ENCODE measurements around the gene PRKN.
"Not testable (repeated sequence)": the region's sequence is repeated elsewhere in the genome, so short reads cannot be mapped to it uniquely, and the experiment has no call there.

PRKN gene

GRCh38 chr6:162679681-162680080 is 47.9 kb downstream of the PRKN start:
- no peak overlapping the region for H3K4me3 ChIP-seq (ENCODE audit: low read depth, low read length)
- POLR2A ChIA-PET, result no interaction called here
- H3K4me1 ChIP-seq (ENCODE audit: control insufficient read depth, insufficient read depth, low read length), result no peaks in the 10 kb centered on the region
- no peak overlapping the region for H3K27ac ChIP-seq (ENCODE audit: extremely low read depth, low read depth, low read length)
- CTCF ChIA-PET, result no interaction called here
- H3K9me3 ChIP-seq (ENCODE audit: control insufficient read depth, insufficient read depth, low read depth, low read length), result no peaks in the 10 kb centered on the region
- no peak for TF ChIP-seq ZNF274 (IDR thresholded peaks at IDR 0.05; ENCODE audit: low read length)
- no peak for TF ChIP-seq ZNF274 (tag by site-specific recombination; IDR thresholded peaks at IDR 0.05; ENCODE audit: borderline replicate concordance)
- no peak for TF ChIP-seq ZNF707 (tag by site-specific recombination; IDR thresholded peaks at IDR 0.05)
- TF ChIP-seq ZNF777 (tag by site-specific recombination; IDR thresholded peaks at IDR 0.05; ENCODE audit: borderline replicate concordance), result no peak
- no peak for TF ChIP-seq ZNF596 (tag by site-specific recombination; IDR thresholded peaks at IDR 0.05)
- TF ChIP-seq, protein P1, sequence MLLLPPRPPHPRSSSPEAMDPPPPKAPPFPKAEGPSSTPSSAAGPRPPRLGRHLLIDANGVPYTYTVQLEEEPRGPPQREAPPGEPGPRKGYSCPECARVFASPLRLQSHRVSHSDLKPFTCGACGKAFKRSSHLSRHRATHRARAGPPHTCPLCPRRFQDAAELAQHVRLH (tag by site-specific recombination; IDR thresholded peaks at IDR 0.05), result no peak
- no peak for TF ChIP-seq YY2 (tag by site-specific recombination; IDR thresholded peaks at IDR 0.05)
- no peaks in the 10 kb centered on the region for H3K36me3 ChIP-seq (ENCODE audit: control insufficient read depth in 2 of 2, insufficient read depth in 1 of 2, low read length in 2 of 2)

- H3K4me1 ChIP-seq (ENCODE audit: control insufficient read depth, insufficient read depth, low read length); POLR2A ChIA-PET; H3K36me3 ChIP-seq (ENCODE audit: control insufficient read depth in 2 of 2, insufficient read depth in 1 of 2, low read length in 2 of 2); H3K4me3 ChIP-seq (ENCODE audit: low read depth, low read length); H3K9me3 ChIP-seq (ENCODE audit: control insufficient read depth, insufficient read depth, low read depth, low read length); H3K27ac ChIP-seq (ENCODE audit: extremely low read depth, low read depth, low read length): not testable (repeated sequence)
- CTCF ChIA-PET, result interaction anchor here (0.7 kb wide), 2 partner anchors 28 to 1088 kb away, joined by 3 to 5 read pairs; no protein-coding TSS in a partner anchor
- TF ChIP-seq, protein P2, sequence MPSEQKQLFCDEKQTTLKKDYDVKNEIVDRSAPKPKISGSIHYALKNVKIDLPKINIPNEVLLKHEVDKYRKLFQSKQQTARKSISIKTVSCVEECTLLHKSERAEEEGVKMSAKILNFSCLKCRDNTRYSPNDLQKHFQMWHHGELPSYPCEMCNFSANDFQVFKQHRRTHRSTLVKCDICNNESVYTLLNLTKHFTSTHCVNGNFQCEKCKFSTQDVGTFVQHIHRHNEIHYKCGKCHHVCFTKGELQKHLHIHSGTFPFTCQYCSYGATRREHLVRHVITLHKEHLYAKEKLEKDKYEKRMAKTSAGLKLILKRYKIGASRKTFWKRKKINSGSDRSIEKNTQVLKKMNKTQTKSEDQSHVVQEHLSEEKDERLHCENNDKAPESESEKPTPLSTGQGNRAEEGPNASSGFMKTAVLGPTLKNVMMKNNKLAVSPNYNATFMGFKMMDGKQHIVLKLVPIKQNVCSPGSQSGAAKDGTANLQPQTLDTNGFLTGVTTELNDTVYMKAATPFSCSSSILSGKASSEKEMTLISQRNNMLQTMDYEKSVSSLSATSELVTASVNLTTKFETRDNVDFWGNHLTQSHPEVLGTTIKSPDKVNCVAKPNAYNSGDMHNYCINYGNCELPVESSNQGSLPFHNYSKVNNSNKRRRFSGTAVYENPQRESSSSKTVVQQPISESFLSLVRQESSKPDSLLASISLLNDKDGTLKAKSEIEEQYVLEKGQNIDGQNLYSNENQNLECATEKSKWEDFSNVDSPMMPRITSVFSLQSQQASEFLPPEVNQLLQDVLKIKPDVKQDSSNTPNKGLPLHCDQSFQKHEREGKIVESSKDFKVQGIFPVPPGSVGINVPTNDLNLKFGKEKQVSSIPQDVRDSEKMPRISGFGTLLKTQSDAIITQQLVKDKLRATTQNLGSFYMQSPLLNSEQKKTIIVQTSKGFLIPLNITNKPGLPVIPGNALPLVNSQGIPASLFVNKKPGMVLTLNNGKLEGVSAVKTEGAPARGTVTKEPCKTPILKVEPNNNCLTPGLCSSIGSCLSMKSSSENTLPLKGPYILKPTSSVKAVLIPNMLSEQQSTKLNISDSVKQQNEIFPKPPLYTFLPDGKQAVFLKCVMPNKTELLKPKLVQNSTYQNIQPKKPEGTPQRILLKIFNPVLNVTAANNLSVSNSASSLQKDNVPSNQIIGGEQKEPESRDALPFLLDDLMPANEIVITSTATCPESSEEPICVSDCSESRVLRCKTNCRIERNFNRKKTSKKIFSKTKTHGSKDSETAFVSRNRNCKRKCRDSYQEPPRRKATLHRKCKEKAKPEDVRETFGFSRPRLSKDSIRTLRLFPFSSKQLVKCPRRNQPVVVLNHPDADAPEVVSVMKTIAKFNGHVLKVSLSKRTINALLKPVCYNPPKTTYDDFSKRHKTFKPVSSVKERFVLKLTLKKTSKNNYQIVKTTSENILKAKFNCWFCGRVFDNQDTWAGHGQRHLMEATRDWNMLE (tag by site-specific recombination; conservative IDR thresholded peaks at IDR 0.05; ENCODE audit: low read depth), result peak; percentile 46; the same call in 1 of the 2 replicates
- TF ChIP-seq, protein P3, sequence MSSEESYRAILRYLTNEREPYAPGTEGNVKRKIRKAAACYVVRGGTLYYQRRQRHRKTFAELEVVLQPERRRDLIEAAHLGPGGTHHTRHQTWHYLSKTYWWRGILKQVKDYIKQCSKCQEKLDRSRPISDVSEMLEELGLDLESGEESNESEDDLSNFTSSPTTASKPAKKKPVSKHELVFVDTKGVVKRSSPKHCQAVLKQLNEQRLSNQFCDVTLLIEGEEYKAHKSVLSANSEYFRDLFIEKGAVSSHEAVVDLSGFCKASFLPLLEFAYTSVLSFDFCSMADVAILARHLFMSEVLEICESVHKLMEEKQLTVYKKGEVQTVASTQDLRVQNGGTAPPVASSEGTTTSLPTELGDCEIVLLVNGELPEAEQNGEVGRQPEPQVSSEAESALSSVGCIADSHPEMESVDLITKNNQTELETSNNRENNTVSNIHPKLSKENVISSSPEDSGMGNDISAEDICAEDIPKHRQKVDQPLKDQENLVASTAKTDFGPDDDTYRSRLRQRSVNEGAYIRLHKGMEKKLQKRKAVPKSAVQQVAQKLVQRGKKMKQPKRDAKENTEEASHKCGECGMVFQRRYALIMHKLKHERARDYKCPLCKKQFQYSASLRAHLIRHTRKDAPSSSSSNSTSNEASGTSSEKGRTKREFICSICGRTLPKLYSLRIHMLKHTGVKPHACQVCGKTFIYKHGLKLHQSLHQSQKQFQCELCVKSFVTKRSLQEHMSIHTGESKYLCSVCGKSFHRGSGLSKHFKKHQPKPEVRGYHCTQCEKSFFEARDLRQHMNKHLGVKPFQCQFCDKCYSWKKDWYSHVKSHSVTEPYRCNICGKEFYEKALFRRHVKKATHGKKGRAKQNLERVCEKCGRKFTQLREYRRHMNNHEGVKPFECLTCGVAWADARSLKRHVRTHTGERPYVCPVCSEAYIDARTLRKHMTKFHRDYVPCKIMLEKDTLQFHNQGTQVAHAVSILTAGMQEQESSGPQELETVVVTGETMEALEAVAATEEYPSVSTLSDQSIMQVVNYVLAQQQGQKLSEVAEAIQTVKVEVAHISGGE (tag by site-specific recombination; conservative IDR thresholded peaks at IDR 0.05; ENCODE audit: low read depth), result peak; percentile 30; the same call in 1 of the 2 replicates
- TF ChIP-seq ZNF623 (tag by site-specific recombination; IDR thresholded peaks at IDR 0.05), result peak; percentile 26; the same call in 1 of the 2 replicates
- peak; percentile 66; the same call in 1 of the 2 replicates for TF ChIP-seq ZNF394 (tag by site-specific recombination; IDR thresholded peaks at IDR 0.05; ENCODE audit: borderline replicate concordance)
- TF ChIP-seq ZNF433 (tag by site-specific recombination; IDR thresholded peaks at IDR 0.05; ENCODE audit: low read depth), result 0 out of 2 replicates have a peak, but pooled peaks have one; percentile 9
- TF ChIP-seq ZNF140 (tag by site-specific recombination; IDR thresholded peaks at IDR 0.05), result peak; percentile 58; the same call in 1 of the 2 replicates
- peak; percentile 43 for TF ChIP-seq ZNF426 (tag by site-specific recombination; IDR thresholded peaks at IDR 0.05)
- peak; percentile 24 for TF ChIP-seq ZNF555 (tag by site-specific recombination; conservative IDR thresholded peaks at IDR 0.05)
Observed at GRCh38 chr6:162678896-162679295, 48.7 kb downstream of the PRKN start.
